Endothelial cell of umbilical vein (primary cell): ENCODE data around the gene DGKA. TPM values are rescaled to one million over a fixed set of nuclear protein-coding genes. Genes with fewer than 3 reads are reported as not detected.

Experiments
- BruUV-seq: library from RNA; stranded (reverse); fragments of 400-500 nt; replicated peaks from 2 replicates; lab custom pipeline; 2021; lab: Mats Ljungman, UMichigan
- CTCF ChIA-PET: fragments of 300-600, 350-600 bp; sonication (Branson Sonifier 250); formaldehyde crosslinking; loops from one replicate; lab custom pipeline; 2021; ENCODE audit warnings: antibody characterized with exemption, inconsistent platforms; lab: Charles Lee
- POLR2A ChIA-PET: fragments of 300-600, 350-600 bp; sonication (Branson Sonifier 250); formaldehyde crosslinking; loops from one replicate; lab custom pipeline; 2021; ENCODE audit warnings: antibody characterized with exemption, inconsistent platforms; lab: Charles Lee
- DNase-seq: peaks from one replicate; pipeline ENCODE4 v3.0.0-alpha.2; 2011; ENCODE audit warnings: low read depth, low spot score
- FAIRE-seq: peaks from 2 replicates; lab custom pipeline; 2011; peaks lifted over from hg19 to GRCh38; lab: Jason Lieb, UNC
- H2AFZ ChIP-seq: 2 replicates; pipeline ENCODE4 v1.6.0; 2012; ENCODE audit warnings: low read depth, low read length, control low read depth, inconsistent platforms
- H3K27ac ChIP-seq: 2 replicates; pipeline ENCODE4 v1.5.1; 2011; ENCODE audit warnings: low read depth, mild to moderate bottlenecking, control low read depth, low read length, moderate library complexity; ENCODE audit not compliant: insufficient read depth
- H3K27me3 ChIP-seq, 2 experiments: 2 replicates each; pipeline versions ENCODE4 v1.6.0 to v1.6.1; 2011; ENCODE audit warnings: low read length in 2 of 2, mixed read lengths in 1 of 2; ENCODE audit not compliant: control insufficient read depth in 2 of 2, insufficient read depth in 2 of 2
- H3K36me3 ChIP-seq, 2 experiments: 2 replicates in 1 of 2; 3 replicates in 1 of 2; pipeline ENCODE4 v1.5.1; 2011; ENCODE audit warnings: low read length in 2 of 2, mild to moderate bottlenecking in 1 of 2, moderate library complexity in 1 of 2; ENCODE audit not compliant: control insufficient read depth in 2 of 2, insufficient read depth in 2 of 2; ENCODE audit errors: extremely low read depth in 1 of 2
- H3K4me1 ChIP-seq: 3 replicates; pipeline ENCODE4 v1.5.1; 2011; ENCODE audit warnings: mild to moderate bottlenecking, low read length; ENCODE audit not compliant: control insufficient read depth, insufficient read depth; ENCODE audit errors: extremely low read depth
- H3K4me2 ChIP-seq: 2 replicates; pipeline ENCODE4 v1.6.1; 2011; ENCODE audit warnings: low read length, control low read depth, mixed read lengths; ENCODE audit not compliant: insufficient read depth
- H3K4me3 ChIP-seq, 3 experiments: fragments of 200-600 bp in 1 of 3; sonication (generic), shearing (Covaris generic) in 1 of 3; replicated peaks in 1 of 3; 2 replicates each; pipeline ENCODE4 v1.5.1; 2011 to 2016; ENCODE audit warnings: control low read depth in 3 of 3, low read length in 3 of 3, mild to moderate bottlenecking in 2 of 3, inconsistent platforms in 1 of 3, low read depth in 1 of 3, moderate library complexity in 1 of 3; ENCODE audit not compliant: insufficient read depth in 1 of 3
- H3K79me2 ChIP-seq: 2 replicates; pipeline ENCODE4 v1.6.0; 2012; ENCODE audit warnings: low read length, inconsistent platforms; ENCODE audit not compliant: control insufficient read depth, insufficient read depth
- H3K9ac ChIP-seq: replicated peaks from 2 replicates; pipeline ENCODE3; 2011; ENCODE audit warnings: low read length, control low read depth; ENCODE audit not compliant: insufficient read depth; ENCODE audit errors: extremely low read depth
- H3K9me1 ChIP-seq: replicated peaks from 3 replicates; pipeline ENCODE4 v1.6.0; 2011; ENCODE audit warnings: mild to moderate bottlenecking, low read length; ENCODE audit not compliant: control insufficient read depth, insufficient read depth; ENCODE audit errors: extremely low read depth
- H3K9me3 ChIP-seq: replicated peaks from 2 replicates; pipeline ENCODE4 v1.5.1; 2012; ENCODE audit warnings: low read length, inconsistent platforms; ENCODE audit not compliant: control insufficient read depth, insufficient read depth
- H4K20me1 ChIP-seq: replicated peaks from 2 replicates; pipeline ENCODE3; 2011; ENCODE audit warnings: mild to moderate bottlenecking, low read length; ENCODE audit not compliant: control insufficient read depth, insufficient read depth; ENCODE audit errors: extremely low read depth
- CTCF ChIP-seq, 2 donors: IDR thresholded peaks; 1 replicate in 1 of 2; 2 replicates in 1 of 2; pipeline ENCODE4 v1.5.1; 2011; ENCODE audit warnings: low read length in 2 of 2, mild to moderate bottlenecking in 2 of 2, moderate library complexity in 2 of 2, control low read depth in 1 of 2, inconsistent platforms in 1 of 2, low read depth in 1 of 2; ENCODE audit not compliant: insufficient read depth in 1 of 2; ENCODE audit errors: extremely low read depth in 1 of 2
- FOS ChIP-seq: IDR thresholded peaks from 2 replicates; pipeline ENCODE4 v1.6.1; 2011; ENCODE audit warnings: mild to moderate bottlenecking, low read length, moderate library complexity, borderline replicate concordance; ENCODE audit not compliant: insufficient read depth
- JUN ChIP-seq: IDR thresholded peaks from 2 replicates; pipeline ENCODE4 v1.6.1; 2011; ENCODE audit warnings: borderline replicate concordance, low read depth; ENCODE audit not compliant: insufficient read length, insufficient read depth
- POLR2A ChIP-seq: IDR thresholded peaks from 2 replicates; pipeline ENCODE4 v1.6.1; 2012; ENCODE audit warnings: low read depth, mild to moderate bottlenecking, control low read depth, low read length
- POLR2AphosphoS5 ChIP-seq: IDR thresholded peaks from 2 replicates; pipeline ENCODE4 v1.6.1; 2012; ENCODE audit warnings: low read depth, mild to moderate bottlenecking, control low read depth, low read length, moderate library complexity; ENCODE audit not compliant: insufficient read depth
- dilution Hi-C: fragments of 300-500 bp; cut with MboI; formaldehyde crosslinking; loops from one replicate; pipeline ENCODE4 v1.15.0; 2019; ENCODE audit warnings: low sequenced_read_pairs; ENCODE audit not compliant: extremely low pct_ligation_motif_present
- intact Hi-C: fragments of 100-400 bp; cut with micrococcal nuclease; formaldehyde crosslinking; loops from one replicate; pipeline ENCODE4 v1.10.0; 2022
- polyA plus RNA-seq, 4 experiments: library from polyadenylated mRNA; depleted of rRNA in 3 of 4; stranded (reverse) in 3 of 4; unstranded in 1 of 4; fragments of >200 nt; gene quantifications; 2 replicates each; pipeline versions ENCODE4 v1.2.1 to v1.2.3, GENCODE V29; 2011 to 2012; ENCODE audit warnings: missing spikeins in 1 of 4
- total RNA-seq: library from RNA; stranded (reverse); gene quantifications from 2 replicates; pipeline ENCODE4 v1.2.3, GENCODE V29; 2021
- TF ChIP-seq, protein P1 (sequence below): IDR thresholded peaks from 2 replicates; pipeline ENCODE4 v1.6.1; 2011; ENCODE audit not compliant: insufficient read depth, insufficient read length

Gene DGKA
- total and polyA plus RNA-seq, 2 donors (not counting 3 experiments of a cell fraction or from before 2014, with no cell fraction given) = 49.8 to 53.2 TPM

GRCh38 chr12:55983232-55983842 is 52.4 kb downstream of the DGKA start:
- dilution Hi-C loops = loop anchor here (10.0 kb wide), 1 partner anchor 229 kb away; no protein-coding TSS in a partner anchor
- ChIA-PET POLR2A (interaction anchor here (3.4 kb wide), 1 partner anchor 9 kb away, joined by 18 read pairs; the partner anchor contains the start of gene RAB5B), CTCF (interaction anchor here (0.7 to 3.1 kb wide), 3 partner anchors 12 to 52 kb away, joined by 3 to 18 read pairs (median 7); no protein-coding TSS in a partner anchor)
- Histone ChIP-seq H3K36me3 (peaks cover 12% of the 10 kb centered on the region in 2 experiments), H3K9ac (no peak overlapping the region), H3K27ac (no peak overlapping the region), H3K4me1 (no peaks in the 10 kb centered on the region), H3K27me3 (no peaks in the 10 kb centered on the region), H2AFZ (no peak overlapping the region), H4K20me1 (no peaks in the 10 kb centered on the region), H3K4me2 (no peak overlapping the region), H3K79me2 (peaks cover 19% of the 10 kb centered on the region), H3K9me3 (no peaks in the 10 kb centered on the region), H3K4me3 (no peak overlapping the region), H3K9me1 (no peaks in the 10 kb centered on the region)
- no TSS peak for BruUV-seq
- FAIRE-seq (no peak), DNase-seq (no peak)
- TF ChIP-seq POLR2AphosphoS5 (no peak), JUN (no peak), CTCF (IDR thresholded peaks at IDR 0.05; ENCODE audit: extremely low read depth in 1 of 2, insufficient read depth in 1 of 2, low read depth in 1 of 2, low read length in 2 of 2) (no peak), POLR2A (no peak), FOS (no peak)
- TF ChIP-seq, protein P1, sequence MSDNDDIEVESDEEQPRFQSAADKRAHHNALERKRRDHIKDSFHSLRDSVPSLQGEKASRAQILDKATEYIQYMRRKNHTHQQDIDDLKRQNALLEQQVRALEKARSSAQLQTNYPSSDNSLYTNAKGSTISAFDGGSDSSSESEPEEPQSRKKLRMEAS = no peak
- intact Hi-C loops = no loop called here
